PC-3 (cell line): ENCODE measurements around the gene GAB2. TPM values are rescaled to one million over a fixed set of nuclear protein-coding genes. Genes with fewer than 3 reads are reported as not detected.

Experiments used
- ATAC-seq: fragments of 200-7000 bp; cut with Tn5 transposase; 2 replicates; pipeline ENCODE4 v1.9.1; 2020; ENCODE audit warnings: mild to moderate bottlenecking, moderate library complexity
- BruUV-seq: library from RNA; stranded (reverse); fragments of 400-500 nt; replicated peaks from 2 replicates; lab custom pipeline; 2021; lab: Mats Ljungman, UMichigan
- CTCF ChIA-PET: fragments of 300-600 bp; sonication (Branson Sonifier 250); formaldehyde crosslinking; loops from one replicate; lab custom pipeline; 2022; ENCODE audit warnings: antibody characterized with exemption; lab: Charles Lee
- POLR2A ChIA-PET: fragments of 300-600 bp; sonication (Branson Sonifier 250); formaldehyde crosslinking; loops from one replicate; lab custom pipeline; 2022; ENCODE audit warnings: antibody characterized with exemption; ENCODE audit not compliant: unreplicated experiment; lab: Charles Lee
- DNase-seq: peaks from one replicate; pipeline ENCODE4 v3.0.0-alpha.2; 2015
- H2AFZ ChIP-seq: fragments of 300-600 bp; sonication (generic); 2 replicates; pipeline ENCODE4 v1.6.0; 2016; ENCODE audit warnings: antibody characterized with exemption, low read length
- H3F3A ChIP-seq: fragments of 300-600 bp; sonication (generic); one replicate; pipeline ENCODE4 v1.6.0; 2017; ENCODE audit warnings: antibody characterized with exemption, low read length, control low read depth, mild to moderate bottlenecking; ENCODE audit not compliant: unreplicated experiment
- H3K27ac ChIP-seq: fragments of 300-600 bp; sonication (generic); 2 replicates; pipeline ENCODE4 v1.5.1; 2016; ENCODE audit warnings: mild to moderate bottlenecking, low read length
- H3K27me3 ChIP-seq: fragments of 300-600 bp; sonication (generic); 2 replicates; pipeline ENCODE4 v1.6.1; 2016; ENCODE audit warnings: low read length, mixed read lengths
- H3K36me3 ChIP-seq: fragments of 300-600 bp; sonication (generic); 2 replicates; pipeline ENCODE4 v1.6.1; 2016; ENCODE audit warnings: low read depth, mixed run types, low read length, mixed read lengths
- H3K4me1 ChIP-seq: fragments of 300-600 bp; sonication (generic); 2 replicates; pipeline ENCODE4 v1.5.1; 2016; ENCODE audit warnings: low read length; ENCODE audit not compliant: insufficient read depth
- H3K4me2 ChIP-seq: fragments of 300-600 bp; sonication (generic); 2 replicates; pipeline ENCODE4 v1.6.0; 2016; ENCODE audit warnings: low read length
- H3K4me3 ChIP-seq: fragments of 300-600 bp; sonication (generic); 2 replicates; pipeline ENCODE4 v1.5.1; 2016; ENCODE audit warnings: mild to moderate bottlenecking, low read length, mixed read lengths
- H3K79me2 ChIP-seq: fragments of 300-600 bp; sonication (generic); 2 replicates; pipeline ENCODE4 v1.6.1; 2017; ENCODE audit warnings: low read length, mixed read lengths
- H3K9ac ChIP-seq: fragments of 300-600 bp; sonication (generic); 2 replicates; pipeline ENCODE4 v1.6.0; 2016; ENCODE audit warnings: mild to moderate bottlenecking, low read length
- H3K9me2 ChIP-seq: fragments of 300-600 bp; sonication (generic); replicated peaks from 2 replicates; pipeline ENCODE4 v1.6.1; 2016; ENCODE audit warnings: mixed run types, low read length, mixed read lengths
- H3K9me3 ChIP-seq: fragments of 300-600 bp; sonication (generic); 2 replicates; pipeline ENCODE4 v1.6.1; 2016; ENCODE audit warnings: low read length, mixed read lengths
- H4K20me1 ChIP-seq: fragments of 300-600 bp; sonication (generic); 2 replicates; pipeline ENCODE4 v1.6.1; 2016; ENCODE audit warnings: low read length, mixed read lengths
- EZH2 ChIP-seq: fragments of 300-600 bp; sonication (generic); IDR thresholded peaks from one replicate; pipeline ENCODE4 v1.6.1; 2017; ENCODE audit warnings: antibody characterized with exemption, mild to moderate bottlenecking, low read length; ENCODE audit not compliant: unreplicated experiment
- EZH2phosphoT487 ChIP-seq: fragments of 300-600 bp; sonication (generic); IDR thresholded peaks from 2 replicates; pipeline ENCODE4 v1.6.1; 2018; ENCODE audit warnings: mild to moderate bottlenecking, antibody characterized with exemption, low read length, borderline replicate concordance
- intact Hi-C: fragments of 100-400 bp; cut with micrococcal nuclease; formaldehyde crosslinking; loops from 2 replicates; pipeline ENCODE4 v1.9.0; 2023
- total RNA-seq: library from RNA; depleted of rRNA; stranded (reverse); fragments of >200 nt; gene quantifications from 2 replicates; pipeline ENCODE4 v1.2.3, GENCODE V29; 2014
- TF ChIP-seq, protein P1 (sequence below): fragments of 300-600 bp; sonication (generic); conservative IDR thresholded peaks from 2 replicates; pipeline ENCODE4 v1.5.1; 2017; ENCODE audit warnings: antibody characterized with exemption, low read depth, mild to moderate bottlenecking, low read length

The GAB2 gene
- total RNA-seq, 1 experiment from 2014 or later = 7.1 TPM

DNA sequence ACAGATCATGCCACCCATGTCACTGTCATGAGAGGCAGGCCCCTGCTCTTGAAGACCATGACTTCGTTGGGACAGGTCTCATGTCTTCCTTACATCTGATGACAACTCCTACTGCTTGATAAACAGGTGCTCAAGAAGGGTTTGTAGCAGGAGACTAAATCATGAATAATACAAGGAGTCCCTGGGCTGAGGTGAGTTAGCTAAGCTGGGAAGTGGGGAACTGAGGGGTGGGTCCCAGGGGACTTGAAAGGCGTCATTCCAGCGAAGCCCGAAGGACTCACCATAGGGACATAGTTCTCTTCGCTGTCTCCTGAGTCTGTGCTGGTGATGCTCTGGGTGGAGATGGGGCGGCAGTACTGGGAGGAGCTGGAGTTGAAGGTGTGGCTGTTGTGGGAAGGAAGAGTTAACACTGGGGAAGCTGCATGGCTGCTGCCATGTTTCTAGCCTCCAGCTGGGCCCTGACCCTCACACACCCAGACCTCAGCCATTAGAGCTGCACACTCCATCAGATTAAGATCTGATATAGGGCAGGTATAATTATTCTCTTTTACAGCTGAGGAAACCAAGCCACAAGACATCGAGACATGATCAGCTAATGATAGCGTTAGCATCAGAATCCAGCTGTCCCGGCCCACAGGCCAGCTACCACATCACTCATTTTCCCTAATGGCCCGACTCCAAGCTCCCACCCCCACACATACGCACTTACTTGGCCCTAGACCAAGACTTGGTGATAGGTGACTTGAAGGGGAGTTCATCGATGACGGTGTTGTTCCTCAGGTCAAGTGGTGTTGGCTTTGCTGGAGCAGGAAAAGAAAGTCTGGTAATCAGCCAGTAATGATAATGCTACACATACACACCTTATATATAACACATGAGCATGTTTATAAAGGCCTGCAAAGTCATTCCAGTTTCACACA lies 196.0 kb downstream of the GAB2 start:
- Histone ChIP-seq H3K79me2 (no peaks in the 10 kb centered on the region), H3K27me3 (no peaks in the 10 kb centered on the region), H3K4me2 (no peak overlapping the region), H3K4me1 (peaks cover 7% of the 10 kb centered on the region), H4K20me1 (no peaks in the 10 kb centered on the region), H3K4me3 (no peak overlapping the region), H3F3A (no peaks in the 10 kb centered on the region), H2AFZ (no peak overlapping the region), H3K9me2 (no peaks in the 10 kb centered on the region), H3K27ac (no peak overlapping the region), H3K36me3 (peaks cover 5% of the 10 kb centered on the region; the same call in 1 of the 2 replicates), H3K9me3 (no peaks in the 10 kb centered on the region), H3K9ac (no peak overlapping the region)
- ATAC-seq (no peak), DNase-seq (no peak)
- ChIA-PET POLR2A (interaction anchor here (0.6 kb wide), 1 partner anchor 196 kb away, joined by 14 read pairs; the partner anchor contains the start of gene GAB2), CTCF (no interaction called here)
- no peak for TF ChIP-seq EZH2
- intact Hi-C loops = no loop called here
- BruUV-seq = no TSS peak

DNA sequence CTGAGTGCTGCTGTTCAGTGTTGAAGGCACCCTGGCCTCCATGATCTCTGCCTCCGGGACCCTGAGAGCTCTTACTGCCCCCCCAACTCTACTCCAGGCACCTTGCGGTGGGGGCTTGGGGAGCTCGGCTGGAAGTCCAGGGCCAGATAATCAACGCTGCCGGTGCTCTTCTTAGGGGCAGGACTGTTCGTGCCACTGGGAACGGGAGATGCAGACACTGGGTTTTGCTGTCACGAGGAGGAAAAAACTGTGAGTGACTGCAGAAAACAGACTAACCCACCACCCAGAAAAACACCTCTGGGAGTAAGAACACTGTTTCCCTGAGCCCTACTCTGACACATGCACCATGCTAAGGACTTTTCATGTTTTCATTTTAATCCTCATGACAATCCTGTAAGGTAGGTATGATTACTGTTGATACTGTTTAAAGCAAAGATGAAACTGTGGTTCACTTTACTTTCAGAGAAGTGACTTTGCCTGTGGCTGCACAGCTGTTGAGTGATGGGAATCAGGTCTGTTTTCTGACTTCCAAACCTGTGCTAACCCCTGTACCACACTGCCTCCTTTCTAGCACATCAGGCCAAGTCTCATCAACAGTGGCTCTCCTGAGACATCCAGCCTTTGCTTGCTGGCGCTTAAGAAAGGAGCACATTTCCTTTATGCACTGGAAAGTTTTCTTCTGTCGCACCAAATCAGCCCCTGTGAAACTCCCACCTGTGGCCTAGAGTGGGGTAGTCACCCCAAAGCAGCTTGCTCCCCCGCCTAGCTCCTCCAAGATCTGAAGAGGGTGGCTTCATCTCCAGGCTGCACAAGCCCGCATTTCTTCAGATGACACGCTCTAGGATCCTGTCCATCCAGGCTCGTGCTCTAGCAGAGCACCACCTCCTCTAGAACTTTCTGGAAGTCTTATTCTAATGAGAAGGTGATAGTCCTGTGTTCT lies 197.1 kb downstream of the GAB2 start:
- BruUV-seq = no TSS peak
- Histone ChIP-seq H3K9me2 (no peaks in the 10 kb centered on the region), H3K27ac (no peak overlapping the region), H3K79me2 (no peaks in the 10 kb centered on the region), H2AFZ (no peak overlapping the region), H3K4me2 (no peak overlapping the region), H3K4me3 (no peak overlapping the region), H4K20me1 (no peaks in the 10 kb centered on the region), H3K36me3 (peaks cover 5% of the 10 kb centered on the region; the same call in 1 of the 2 replicates), H3K27me3 (no peaks in the 10 kb centered on the region), H3F3A (no peaks in the 10 kb centered on the region), H3K9ac (no peak overlapping the region), H3K9me3 (no peaks in the 10 kb centered on the region), H3K4me1 (peaks cover 11% of the 10 kb centered on the region)
- ATAC-seq (no peak), DNase-seq (no peak)
- ChIA-PET CTCF (no interaction called here), POLR2A (no interaction called here)
- intact Hi-C loops = no loop called here
- TF ChIP-seq, protein P1, sequence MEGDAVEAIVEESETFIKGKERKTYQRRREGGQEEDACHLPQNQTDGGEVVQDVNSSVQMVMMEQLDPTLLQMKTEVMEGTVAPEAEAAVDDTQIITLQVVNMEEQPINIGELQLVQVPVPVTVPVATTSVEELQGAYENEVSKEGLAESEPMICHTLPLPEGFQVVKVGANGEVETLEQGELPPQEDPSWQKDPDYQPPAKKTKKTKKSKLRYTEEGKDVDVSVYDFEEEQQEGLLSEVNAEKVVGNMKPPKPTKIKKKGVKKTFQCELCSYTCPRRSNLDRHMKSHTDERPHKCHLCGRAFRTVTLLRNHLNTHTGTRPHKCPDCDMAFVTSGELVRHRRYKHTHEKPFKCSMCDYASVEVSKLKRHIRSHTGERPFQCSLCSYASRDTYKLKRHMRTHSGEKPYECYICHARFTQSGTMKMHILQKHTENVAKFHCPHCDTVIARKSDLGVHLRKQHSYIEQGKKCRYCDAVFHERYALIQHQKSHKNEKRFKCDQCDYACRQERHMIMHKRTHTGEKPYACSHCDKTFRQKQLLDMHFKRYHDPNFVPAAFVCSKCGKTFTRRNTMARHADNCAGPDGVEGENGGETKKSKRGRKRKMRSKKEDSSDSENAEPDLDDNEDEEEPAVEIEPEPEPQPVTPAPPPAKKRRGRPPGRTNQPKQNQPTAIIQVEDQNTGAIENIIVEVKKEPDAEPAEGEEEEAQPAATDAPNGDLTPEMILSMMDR = no peak
- TF ChIP-seq EZH2phosphoT487 (no peak), EZH2 (no peak)

DNA sequence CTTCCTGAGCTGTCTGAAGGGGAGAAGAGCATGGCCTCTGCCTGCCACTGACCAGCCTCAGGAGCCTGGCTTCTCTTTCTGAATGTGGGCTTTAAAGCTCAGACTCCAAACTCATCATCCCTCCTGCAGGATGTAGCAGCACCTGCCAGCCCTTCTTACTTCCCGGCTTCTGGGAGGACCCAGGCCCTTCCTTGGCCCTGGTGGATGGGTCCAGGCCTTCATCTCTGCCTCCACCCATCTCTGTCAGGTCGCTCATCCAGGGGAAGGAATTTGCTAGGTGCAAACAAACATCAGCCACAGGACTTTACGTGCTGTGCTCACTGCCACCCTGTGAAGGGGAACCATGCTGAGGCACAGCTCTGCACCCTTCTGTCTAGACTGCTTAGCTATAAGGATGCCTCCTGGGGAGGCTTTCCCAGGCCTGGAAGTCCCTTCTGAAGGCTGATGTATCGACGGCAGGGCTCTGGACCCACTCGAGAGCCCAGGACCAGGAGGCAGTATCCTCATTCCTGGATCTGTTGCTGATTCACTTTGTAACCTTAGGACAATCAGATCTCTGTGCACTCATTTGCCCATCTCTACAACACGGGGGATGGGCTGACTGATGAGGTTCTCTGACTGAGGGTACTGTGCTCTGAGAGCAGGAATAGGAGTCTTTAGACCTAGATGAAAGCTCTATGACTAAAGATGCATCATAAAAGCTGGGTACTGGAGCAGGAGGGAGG lies 198.0 kb downstream of the GAB2 start:
- Histone ChIP-seq H3K27me3 (no peaks in the 10 kb centered on the region), H3K4me2 (no peak overlapping the region), H3K79me2 (no peaks in the 10 kb centered on the region), H3K9ac (no peak overlapping the region), H3K36me3 (peaks cover 3% of the 10 kb centered on the region), H3K9me2 (no peaks in the 10 kb centered on the region), H3K9me3 (no peaks in the 10 kb centered on the region), H3K27ac (no peak overlapping the region), H2AFZ (no peak overlapping the region), H3F3A (no peaks in the 10 kb centered on the region), H3K4me1 (peaks cover 11% of the 10 kb centered on the region), H3K4me3 (no peak overlapping the region), H4K20me1 (no peaks in the 10 kb centered on the region)
- ChIA-PET POLR2A (no interaction called here), CTCF (no interaction called here)
- intact Hi-C loops = no loop called here
- no peak for ATAC-seq
- BruUV-seq = no TSS peak
- no peak for DNase-seq
- TF ChIP-seq, protein P1 = no peak
- TF ChIP-seq EZH2phosphoT487 (no peak), EZH2 (no peak)
